OCI-LY1 (cell line): ENCODE measurements around the gene ATG9A.

Source experiments
- EZH2 ChIP-seq: fragments of 200-600 bp; sonication (generic), shearing (Covaris generic); IDR thresholded peaks from 2 replicates; pipeline ENCODE4 v1.8.0; 2017; ENCODE audit warnings: borderline replicate concordance, mixed run types, mild to moderate bottlenecking, antibody characterized with exemption, low read length, moderate library complexity, mixed read lengths
- TF ChIP-seq, protein P1 (sequence below): fragments of 200-600 bp; sonication (generic), shearing (Covaris generic); IDR thresholded peaks from 2 replicates; pipeline ENCODE4 v1.5.1; 2017; ENCODE audit warnings: mild to moderate bottlenecking, antibody characterized with exemption, low read length, moderate library complexity, mixed read lengths

DNA sequence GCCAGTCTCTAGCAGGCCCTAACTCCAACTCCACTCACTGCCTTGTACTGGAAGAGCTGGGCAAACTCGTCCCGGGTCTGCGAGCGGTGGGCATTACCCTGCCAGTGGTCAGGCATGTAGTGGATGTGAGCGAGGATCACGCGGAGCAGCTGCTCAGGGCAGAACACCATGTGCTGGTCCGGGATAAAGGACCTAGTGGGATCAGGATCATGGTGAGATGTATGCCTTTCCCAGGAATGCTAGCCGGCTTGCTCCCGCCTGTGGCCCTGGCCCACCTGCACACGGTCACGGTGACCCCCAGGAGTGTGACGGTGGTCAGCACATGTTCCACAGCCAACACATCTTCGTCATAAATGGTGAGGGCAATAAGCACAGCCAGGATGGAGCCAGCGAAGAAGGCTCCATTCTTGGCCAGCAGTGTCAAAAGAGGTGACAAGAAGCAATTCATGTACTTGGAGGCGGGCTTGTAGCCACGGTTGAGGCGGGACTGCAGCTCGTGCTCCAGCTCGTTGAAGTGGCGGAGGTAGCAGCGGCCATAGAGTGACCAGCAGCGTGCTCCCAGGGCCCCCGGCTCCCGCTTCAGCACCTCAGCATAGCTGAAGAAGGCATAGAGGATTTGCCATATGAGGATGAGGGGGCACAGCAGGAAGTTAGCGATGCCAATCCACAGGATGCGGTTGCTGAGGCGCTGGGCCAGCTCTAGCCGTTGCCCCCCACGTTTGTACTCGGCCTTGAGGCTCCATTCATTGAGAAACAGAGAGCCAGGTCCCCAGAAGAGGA, 5.4 kb downstream of the ATG9A start:
- TF ChIP-seq, protein P1, sequence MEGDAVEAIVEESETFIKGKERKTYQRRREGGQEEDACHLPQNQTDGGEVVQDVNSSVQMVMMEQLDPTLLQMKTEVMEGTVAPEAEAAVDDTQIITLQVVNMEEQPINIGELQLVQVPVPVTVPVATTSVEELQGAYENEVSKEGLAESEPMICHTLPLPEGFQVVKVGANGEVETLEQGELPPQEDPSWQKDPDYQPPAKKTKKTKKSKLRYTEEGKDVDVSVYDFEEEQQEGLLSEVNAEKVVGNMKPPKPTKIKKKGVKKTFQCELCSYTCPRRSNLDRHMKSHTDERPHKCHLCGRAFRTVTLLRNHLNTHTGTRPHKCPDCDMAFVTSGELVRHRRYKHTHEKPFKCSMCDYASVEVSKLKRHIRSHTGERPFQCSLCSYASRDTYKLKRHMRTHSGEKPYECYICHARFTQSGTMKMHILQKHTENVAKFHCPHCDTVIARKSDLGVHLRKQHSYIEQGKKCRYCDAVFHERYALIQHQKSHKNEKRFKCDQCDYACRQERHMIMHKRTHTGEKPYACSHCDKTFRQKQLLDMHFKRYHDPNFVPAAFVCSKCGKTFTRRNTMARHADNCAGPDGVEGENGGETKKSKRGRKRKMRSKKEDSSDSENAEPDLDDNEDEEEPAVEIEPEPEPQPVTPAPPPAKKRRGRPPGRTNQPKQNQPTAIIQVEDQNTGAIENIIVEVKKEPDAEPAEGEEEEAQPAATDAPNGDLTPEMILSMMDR: no peak
- TF ChIP-seq EZH2: no peak
